ENCODE results near the gene SEC23A. TPM values are rescaled to one million over a fixed set of nuclear protein-coding genes. Genes with fewer than 3 reads are reported as not detected.
A peak's percentile ranks its signal among the peaks of the same experiment; 100 is the strongest.

Gene SEC23A
- total and polyA plus RNA-seq, 2 of the 13 experiments (the other 11 are each of a cell fraction or from before 2014, with no cell fraction given): 403 to 887 TPM

DNA sequence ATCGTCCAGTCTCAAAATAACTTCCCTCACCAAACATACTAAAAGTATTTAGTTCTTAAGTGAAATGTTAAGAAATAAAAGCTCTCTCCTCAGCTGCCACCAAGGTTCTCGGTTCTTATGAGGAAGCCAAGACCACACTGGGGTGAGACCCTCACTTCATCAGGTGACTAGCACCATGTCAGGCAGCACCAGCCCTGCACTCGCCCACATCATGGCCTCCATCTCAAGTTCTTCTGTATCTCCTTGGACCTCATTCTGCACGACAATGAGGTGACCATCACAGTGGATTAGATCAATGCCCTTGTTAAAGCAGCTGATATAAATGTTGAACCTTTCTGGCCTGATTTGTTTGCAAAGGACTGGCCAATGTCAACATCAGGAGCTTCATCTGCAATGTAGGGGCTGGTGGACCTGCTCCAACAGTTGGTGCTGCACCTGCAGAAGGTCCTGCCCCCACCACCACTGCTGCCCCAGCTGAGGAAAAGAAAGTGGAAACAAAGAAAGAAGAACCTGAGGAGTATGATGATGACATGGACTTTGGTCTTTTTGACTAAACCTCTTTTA is 12.4 kb downstream of the SEC23A start (continued):
- TF ChIP-seq, protein P1, sequence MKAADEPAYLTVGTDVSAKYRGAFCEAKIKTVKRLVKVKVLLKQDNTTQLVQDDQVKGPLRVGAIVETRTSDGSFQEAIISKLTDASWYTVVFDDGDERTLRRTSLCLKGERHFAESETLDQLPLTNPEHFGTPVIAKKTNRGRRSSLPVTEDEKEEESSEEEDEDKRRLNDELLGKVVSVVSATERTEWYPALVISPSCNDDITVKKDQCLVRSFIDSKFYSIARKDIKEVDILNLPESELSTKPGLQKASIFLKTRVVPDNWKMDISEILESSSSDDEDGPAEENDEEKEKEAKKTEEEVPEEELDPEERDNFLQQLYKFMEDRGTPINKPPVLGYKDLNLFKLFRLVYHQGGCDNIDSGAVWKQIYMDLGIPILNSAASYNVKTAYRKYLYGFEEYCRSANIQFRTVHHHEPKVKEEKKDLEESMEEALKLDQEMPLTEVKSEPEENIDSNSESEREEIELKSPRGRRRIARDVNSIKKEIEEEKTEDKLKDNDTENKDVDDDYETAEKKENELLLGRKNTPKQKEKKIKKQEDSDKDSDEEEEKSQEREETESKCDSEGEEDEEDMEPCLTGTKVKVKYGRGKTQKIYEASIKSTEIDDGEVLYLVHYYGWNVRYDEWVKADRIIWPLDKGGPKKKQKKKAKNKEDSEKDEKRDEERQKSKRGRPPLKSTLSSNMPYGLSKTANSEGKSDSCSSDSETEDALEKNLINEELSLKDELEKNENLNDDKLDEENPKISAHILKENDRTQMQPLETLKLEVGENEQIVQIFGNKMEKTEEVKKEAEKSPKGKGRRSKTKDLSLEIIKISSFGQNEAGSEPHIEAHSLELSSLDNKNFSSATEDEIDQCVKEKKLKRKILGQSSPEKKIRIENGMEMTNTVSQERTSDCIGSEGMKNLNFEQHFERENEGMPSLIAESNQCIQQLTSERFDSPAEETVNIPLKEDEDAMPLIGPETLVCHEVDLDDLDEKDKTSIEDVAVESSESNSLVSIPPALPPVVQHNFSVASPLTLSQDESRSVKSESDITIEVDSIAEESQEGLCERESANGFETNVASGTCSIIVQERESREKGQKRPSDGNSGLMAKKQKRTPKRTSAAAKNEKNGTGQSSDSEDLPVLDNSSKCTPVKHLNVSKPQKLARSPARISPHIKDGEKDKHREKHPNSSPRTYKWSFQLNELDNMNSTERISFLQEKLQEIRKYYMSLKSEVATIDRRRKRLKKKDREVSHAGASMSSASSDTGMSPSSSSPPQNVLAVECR (CRISPR knock-in tag; IDR thresholded peaks at IDR 0.05; ENCODE audit: borderline replicate concordance): no peak
- TF ChIP-seq POLR2AphosphoS5 (IDR thresholded peaks at IDR 0.05; ENCODE audit: low read depth, low read length) (peak; percentile 53; the same call in 1 of the 2 replicates), ZNF781 (CRISPR knock-in tag; IDR thresholded peaks at IDR 0.05; ENCODE audit: borderline replicate concordance, not compliant biosample characterization) (peak; percentile 38), FOXA3 (CRISPR knock-in tag; IDR thresholded peaks at IDR 0.05) (peak; percentile 57; the same call in 1 of the 2 replicates), SIN3B (IDR thresholded peaks at IDR 0.05; ENCODE audit: low read length) (no peak), ZNF12 (CRISPR knock-in tag; IDR thresholded peaks at IDR 0.05) (0 out of 2 replicates have a peak, but pooled peaks have one; percentile 9), HNRNPH1 (optimal IDR thresholded peaks at IDR 0.05; ENCODE audit: low read depth, low read length) (peak; percentile 64), PITX1 (CRISPR knock-in tag; IDR thresholded peaks at IDR 0.05) (peak; percentile 40; the same call in 1 of the 2 replicates), ZNF136 (CRISPR knock-in tag; IDR thresholded peaks at IDR 0.05; ENCODE audit: low read depth) (no peak), CCAR2 (optimal IDR thresholded peaks at IDR 0.05; ENCODE audit: low read depth, low read length) (peak; percentile 63), POLR2A (IDR thresholded peaks at IDR 0.05; ENCODE audit: insufficient read depth in 1 of 2, low read depth in 2 of 2, low read length in 2 of 2) (peak in 1 of 2 experiments; percentile 41; a peak in 1 of 4 replicates), ZNF567 (CRISPR knock-in tag; IDR thresholded peaks at IDR 0.05; ENCODE audit: borderline replicate concordance) (peak; percentile 64; the same call in 1 of the 2 replicates), HOXA9 (CRISPR knock-in tag; IDR thresholded peaks at IDR 0.05; ENCODE audit: borderline replicate concordance) (0 out of 2 replicates have a peak, but pooled peaks have one; percentile 55)
- TF ChIP-seq, protein P2, sequence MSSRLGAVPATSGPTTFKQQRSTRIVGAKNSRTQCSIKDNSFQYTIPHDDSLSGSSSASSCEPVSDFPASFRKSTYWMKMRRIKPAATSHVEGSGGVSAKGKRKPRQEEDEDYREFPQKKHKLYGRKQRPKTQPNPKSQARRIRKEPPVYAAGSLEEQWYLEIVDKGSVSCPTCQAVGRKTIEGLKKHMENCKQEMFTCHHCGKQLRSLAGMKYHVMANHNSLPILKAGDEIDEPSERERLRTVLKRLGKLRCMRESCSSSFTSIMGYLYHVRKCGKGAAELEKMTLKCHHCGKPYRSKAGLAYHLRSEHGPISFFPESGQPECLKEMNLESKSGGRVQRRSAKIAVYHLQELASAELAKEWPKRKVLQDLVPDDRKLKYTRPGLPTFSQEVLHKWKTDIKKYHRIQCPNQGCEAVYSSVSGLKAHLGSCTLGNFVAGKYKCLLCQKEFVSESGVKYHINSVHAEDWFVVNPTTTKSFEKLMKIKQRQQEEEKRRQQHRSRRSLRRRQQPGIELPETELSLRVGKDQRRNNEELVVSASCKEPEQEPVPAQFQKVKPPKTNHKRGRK (CRISPR knock-in tag; IDR thresholded peaks at IDR 0.05): 0 out of 2 replicates have a peak, but pooled peaks have one; percentile 42
- TF ChIP-seq, protein P3, sequence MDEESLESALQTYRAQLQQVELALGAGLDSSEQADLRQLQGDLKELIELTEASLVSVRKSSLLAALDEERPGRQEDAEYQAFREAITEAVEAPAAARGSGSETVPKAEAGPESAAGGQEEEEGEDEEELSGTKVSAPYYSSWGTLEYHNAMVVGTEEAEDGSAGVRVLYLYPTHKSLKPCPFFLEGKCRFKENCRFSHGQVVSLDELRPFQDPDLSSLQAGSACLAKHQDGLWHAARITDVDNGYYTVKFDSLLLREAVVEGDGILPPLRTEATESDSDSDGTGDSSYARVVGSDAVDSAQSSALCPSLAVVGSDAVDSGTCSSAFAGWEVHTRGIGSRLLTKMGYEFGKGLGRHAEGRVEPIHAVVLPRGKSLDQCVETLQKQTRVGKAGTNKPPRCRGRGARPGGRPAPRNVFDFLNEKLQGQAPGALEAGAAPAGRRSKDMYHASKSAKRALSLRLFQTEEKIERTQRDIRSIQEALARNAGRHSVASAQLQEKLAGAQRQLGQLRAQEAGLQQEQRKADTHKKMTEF (CRISPR knock-in tag; IDR thresholded peaks at IDR 0.05): 0 out of 2 replicates have a peak, but pooled peaks have one; percentile 24
